Neural progenitor cell (in vitro differentiated cells): ENCODE measurements around the gene B4GALT5.

Source experiments
- CTCF ChIP-seq: fragments of 200-600 bp; sonication (generic); IDR thresholded peaks from 2 replicates; pipeline ENCODE4 v1.5.1; 2017; ENCODE audit warnings: antibody characterized with exemption, mild to moderate bottlenecking
- EZH2 ChIP-seq: fragments of 200-600 bp; sonication (generic); IDR thresholded peaks from 2 replicates; pipeline ENCODE4 v1.6.1; 2017; ENCODE audit warnings: antibody characterized with exemption, mild to moderate bottlenecking, moderate library complexity
- EZH2phosphoT487 ChIP-seq: fragments of 200-600 bp; sonication (generic); IDR thresholded peaks from 2 replicates; pipeline ENCODE4 v1.6.1; 2017; ENCODE audit warnings: antibody characterized with exemption

- TF ChIP-seq EZH2 = no peak
- TF ChIP-seq CTCF = no peak
- TF ChIP-seq EZH2phosphoT487 = no peak
These were observed 23.6 kb upstream of the B4GALT5 start for GRCh38 chr20:49737260-49737659.
